PC-3 (cell line): ENCODE measurements around the gene SLC6A6.

Experiments
- EZH2 ChIP-seq: fragments of 300-600 bp; sonication (generic); IDR thresholded peaks from one replicate; pipeline ENCODE4 v1.6.1; 2017; ENCODE audit warnings: antibody characterized with exemption, mild to moderate bottlenecking, low read length; ENCODE audit not compliant: unreplicated experiment
- TF ChIP-seq, protein P1 (sequence below): fragments of 300-600 bp; sonication (generic); conservative IDR thresholded peaks from 2 replicates; pipeline ENCODE4 v1.5.1; 2017; ENCODE audit warnings: antibody characterized with exemption, low read depth, mild to moderate bottlenecking, low read length

- TF ChIP-seq, protein P1, sequence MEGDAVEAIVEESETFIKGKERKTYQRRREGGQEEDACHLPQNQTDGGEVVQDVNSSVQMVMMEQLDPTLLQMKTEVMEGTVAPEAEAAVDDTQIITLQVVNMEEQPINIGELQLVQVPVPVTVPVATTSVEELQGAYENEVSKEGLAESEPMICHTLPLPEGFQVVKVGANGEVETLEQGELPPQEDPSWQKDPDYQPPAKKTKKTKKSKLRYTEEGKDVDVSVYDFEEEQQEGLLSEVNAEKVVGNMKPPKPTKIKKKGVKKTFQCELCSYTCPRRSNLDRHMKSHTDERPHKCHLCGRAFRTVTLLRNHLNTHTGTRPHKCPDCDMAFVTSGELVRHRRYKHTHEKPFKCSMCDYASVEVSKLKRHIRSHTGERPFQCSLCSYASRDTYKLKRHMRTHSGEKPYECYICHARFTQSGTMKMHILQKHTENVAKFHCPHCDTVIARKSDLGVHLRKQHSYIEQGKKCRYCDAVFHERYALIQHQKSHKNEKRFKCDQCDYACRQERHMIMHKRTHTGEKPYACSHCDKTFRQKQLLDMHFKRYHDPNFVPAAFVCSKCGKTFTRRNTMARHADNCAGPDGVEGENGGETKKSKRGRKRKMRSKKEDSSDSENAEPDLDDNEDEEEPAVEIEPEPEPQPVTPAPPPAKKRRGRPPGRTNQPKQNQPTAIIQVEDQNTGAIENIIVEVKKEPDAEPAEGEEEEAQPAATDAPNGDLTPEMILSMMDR: no peak
- TF ChIP-seq EZH2: no peak
Observed at GRCh38 chr3:14398797-14399106, 3.7 kb upstream of the SLC6A6 start.
